GM19035 (cell line): ENCODE results near the gene ERBB4.

Experiments used
- ATAC-seq: cut with Tn5 transposase; IDR thresholded peaks from one replicate; pipeline ENCODE4 v1.9.1; 2021; ENCODE audit not compliant: unreplicated experiment

Gene ERBB4

DNA sequence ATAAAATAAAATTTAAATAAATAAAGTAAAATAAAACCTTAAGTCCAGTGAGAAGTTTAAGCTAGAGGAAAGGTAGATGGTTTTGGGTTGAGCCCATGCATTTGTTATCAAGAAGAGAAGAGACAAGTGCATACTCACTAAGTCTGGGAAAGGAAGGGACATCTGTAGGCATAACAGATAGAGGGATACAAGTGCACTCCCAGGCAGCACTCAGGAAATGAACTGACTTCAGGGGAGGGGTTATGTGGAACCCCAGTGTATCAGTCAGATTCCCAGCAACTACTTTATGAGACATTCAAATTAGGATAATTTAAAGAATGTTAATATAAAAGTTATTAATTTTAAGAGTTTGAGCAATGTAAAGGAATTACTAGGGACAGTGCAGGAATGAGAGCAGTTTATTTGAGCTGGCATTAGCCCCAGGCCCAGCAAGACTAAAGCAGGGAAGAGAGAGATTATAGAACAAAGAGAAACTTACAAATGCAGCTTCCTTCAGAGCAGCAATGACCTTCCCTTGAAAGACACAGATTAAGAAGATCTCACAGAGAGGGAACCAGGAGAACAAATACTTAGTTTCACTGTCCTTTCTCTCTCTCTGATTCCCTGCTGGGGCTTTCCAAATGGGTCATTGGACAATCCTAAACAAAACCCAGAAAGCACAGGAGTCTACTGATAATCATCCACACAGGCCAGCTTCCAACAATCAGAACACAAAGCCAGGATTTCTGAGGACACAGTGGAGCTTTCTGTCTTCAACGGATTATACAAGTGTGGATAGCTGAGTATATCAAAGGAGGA, 109.7 kb downstream of the ERBB4 start:
- ATAC-seq, result no peak

DNA sequence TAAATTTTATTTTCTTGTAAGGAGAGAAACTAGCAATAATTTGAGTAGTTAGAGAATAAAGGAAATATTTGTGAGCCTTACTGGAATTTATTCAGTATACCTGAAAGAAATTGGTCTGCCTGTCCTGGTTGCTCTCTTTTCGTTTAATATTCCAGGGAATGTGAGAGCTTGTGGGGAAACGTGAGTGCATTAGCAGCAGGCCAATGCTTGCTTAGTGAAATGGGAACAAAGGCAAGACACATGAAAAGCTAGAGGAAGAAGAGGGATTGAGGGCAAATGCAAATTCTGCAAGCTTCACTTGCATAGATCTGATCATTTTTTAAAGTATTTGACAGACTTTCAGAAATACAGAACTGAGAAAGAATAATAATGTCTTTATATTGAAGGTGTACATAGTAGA, 111.0 kb downstream of the ERBB4 start:
- no peak for ATAC-seq

DNA sequence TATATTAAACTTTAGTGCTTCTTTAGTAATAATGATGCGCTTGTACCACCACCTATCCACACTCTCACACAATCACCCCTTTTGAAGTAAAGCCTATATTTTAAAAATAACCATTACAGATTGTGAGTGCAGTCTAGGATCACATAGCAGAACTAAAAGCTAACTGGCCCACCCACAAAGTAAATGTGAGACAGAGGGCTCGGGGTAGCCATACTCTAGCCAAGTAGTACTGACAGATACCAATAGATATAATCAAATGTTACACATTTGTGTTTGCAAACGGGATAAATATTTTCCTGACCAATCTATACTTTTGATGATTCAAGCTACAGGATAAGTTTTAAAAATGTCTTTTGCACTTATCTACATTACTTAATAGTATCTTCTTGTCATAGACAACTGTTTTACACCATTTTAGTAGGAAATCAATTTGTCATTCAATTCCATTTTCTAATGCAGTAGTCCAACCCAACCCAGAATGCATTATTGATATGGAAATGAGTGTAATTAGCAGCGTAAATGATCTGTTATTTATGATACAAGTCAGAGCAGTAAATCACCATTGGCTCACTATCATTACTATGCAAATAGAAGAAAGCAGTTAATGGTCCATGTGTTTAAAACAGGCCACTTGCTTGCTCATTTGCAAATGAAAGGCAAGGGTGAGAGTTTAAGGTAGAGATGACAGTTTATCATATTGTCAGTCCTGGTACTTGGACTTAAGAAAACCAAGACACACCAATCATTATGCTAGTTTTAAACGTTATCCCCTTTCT, 111.8 kb downstream of the ERBB4 start:
- ATAC-seq, result no peak

DNA sequence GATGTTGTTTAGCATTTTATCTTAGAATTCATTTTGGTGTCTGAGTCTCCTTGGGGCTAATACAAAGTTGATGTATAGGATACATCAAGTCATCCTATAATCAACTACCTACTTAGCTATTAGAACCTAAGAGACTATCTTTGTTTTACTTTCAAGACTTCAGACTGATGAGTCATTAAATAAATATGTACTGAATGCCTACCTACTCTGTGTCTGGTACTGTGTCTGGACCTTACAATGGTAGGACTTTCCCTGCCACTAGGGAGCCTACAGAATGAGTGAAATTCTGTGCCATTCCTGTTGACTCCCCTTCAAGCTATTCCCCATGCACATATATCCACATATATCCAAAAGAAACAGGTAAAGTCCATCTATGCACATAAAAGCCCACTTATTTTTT, 114.5 kb downstream of the ERBB4 start:
- no peak for ATAC-seq

DNA sequence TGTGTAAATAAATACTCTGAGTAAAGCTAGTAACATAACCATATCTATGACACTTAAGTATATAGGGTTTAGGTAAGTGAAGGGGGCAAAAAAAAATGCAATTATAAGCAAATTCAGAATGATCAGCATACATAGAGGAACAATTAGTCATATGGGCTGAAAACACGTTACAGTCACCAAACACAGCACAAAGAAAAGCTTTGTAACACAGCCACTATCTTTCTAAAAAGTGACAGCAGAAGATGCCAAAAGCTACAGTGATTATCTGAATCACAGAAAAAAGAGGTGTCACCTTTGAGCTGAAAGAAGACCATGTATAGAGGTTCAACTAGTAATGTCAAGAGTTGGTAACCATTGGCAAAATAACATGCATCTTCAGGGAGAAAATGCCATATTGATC, 115.5 kb downstream of the ERBB4 start:
- ATAC-seq, result no peak

DNA sequence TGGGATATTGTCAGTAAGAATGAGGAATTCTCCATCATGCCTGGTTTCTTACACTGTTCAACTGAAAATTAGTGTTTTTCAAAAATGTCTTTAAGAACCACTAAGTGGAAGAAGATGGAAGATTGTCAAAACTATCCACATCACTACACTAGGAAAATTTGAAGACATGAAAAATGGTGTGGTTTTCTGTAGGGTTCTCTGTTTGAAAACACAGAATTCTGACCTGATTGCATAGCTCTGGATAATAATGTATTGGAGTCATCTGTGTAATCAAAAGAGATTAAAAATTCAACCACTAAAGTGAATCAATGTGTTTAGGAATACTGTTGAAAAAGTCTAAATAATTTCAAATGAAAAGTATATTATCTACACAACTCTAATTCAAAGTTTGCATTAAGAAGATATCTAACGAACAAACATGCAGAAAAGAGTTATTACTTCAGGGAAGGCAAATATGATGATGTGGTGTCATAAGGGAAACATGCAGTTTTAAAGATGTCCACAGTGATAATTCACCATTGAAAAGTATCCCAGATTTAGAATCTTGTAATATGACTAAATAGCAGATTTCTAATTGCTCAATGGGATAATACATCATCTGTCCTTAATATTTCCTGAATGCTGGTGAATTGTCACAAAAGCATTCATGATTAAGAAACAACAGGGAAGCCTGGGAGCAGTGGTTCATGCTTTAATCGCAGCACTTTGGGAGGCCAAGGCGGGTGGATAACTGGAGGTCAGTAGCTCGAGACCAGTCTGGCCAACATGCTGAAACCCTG, 116.9 kb downstream of the ERBB4 start:
- ATAC-seq, result no peak

DNA sequence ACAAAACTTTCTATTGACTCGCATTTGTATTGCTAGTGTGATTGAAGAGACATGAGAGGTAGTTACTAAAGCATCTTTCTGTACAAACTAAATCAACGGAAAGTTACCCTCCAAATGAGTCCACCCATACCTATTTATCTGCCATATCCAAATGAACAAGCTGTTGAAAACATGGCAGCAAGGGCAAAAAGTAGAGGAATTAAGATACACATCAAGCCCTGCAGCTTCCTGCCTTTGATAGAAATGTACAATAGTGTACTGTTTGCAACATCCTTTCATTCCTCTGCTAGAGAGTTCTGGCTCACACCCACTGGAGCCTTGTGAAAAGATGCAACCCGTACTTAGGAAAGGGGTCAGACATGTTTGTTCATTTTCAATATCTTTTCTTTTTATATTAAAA, 122.5 kb downstream of the ERBB4 start:
- ATAC-seq, result no peak

DNA sequence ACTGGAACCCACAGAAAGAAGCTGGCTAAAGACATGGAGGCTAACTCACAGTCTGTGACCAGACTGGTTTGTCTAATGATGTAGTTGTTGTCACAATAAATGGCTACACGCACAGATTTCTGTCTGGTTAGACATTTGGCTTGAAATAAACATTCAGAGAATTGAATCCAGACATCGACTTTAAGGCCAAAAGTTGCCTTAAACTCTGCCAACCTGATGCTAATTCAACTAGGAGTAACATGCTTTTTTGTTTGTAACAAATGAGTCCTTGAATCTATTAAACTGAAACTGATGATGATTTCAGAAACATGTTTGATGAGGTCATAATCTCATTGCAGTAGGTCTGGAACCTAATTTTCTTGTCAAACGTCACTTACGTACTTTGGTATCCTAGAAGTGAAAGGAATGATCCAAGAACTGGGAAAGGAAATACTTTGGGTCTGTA, 123.8 kb downstream of the ERBB4 start:
- ATAC-seq, result no peak

DNA sequence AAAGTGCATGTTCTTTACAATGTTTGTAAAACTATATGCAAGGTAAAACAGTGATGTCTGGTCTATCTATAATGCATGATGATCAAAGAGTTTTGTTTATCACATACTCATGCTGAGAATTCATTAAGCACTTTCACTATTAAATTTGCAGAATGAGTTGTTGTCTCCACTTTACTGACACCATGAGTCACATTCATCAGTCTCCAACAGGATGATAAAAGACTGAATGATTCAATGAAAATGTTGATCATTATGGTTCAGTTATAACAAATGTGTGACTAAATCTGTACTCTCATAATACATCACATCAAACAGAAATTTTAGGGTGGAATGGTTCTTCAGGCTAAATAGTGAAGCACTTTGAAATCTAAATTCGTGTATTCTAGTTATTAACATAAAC, 129.0 kb downstream of the ERBB4 start:
- ATAC-seq, result no peak

DNA sequence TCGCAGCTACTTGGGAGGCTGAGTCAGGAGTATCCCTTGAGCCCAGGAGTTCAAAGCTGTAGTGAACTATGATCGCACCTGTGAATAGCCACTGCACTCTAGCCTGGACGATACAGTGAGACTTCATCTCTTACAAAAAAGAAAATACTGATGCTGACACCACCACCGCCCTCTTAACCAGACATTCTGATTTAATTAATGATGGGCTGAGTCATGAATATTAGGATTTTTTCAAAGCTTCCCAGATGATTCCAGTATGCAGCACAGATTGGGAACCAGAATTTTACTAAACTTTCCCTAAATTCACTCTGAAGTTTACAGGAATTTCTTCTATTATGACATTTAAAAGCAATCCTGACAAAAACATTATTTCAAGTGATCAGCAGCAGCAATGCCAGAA, 130.1 kb downstream of the ERBB4 start:
- ATAC-seq, result no peak

DNA sequence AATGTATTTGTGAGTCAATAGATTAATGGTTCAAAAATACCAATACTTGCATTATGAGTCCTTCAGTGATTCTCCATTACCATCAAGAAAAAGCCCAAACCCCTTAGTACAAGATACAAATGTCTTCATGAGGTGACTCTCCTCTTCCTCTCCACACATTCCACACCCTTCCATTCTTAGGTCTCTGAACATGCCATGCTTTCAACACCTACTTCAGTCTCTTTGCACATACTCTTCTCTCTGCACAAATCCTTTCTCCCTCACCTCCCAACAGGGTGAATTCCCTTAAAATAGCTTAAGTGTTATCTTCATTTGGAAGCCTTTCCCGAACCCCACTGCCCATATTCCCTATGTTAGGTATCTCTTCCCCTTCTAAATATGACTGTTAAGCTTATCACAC, 131.9 kb downstream of the ERBB4 start:
- ATAC-seq, result no peak

DNA sequence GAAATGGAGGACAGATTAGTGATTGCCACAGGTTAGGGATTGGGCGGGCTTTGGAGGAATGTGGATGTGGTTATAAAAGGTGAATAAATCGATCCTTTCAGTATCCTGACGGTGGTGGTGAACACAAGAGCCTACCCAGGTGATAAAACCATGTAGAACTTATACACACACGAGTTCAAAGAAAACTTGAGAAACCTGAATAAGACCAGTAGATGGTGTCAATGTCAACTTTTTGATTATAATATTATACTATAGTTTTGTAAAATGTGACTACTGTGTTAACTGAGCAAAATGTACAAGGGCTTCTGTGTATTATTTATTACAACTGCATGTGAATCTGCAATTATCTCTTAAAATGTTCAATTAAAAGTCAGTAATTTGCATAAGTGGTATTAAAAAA, 136.3 kb downstream of the ERBB4 start:
- ATAC-seq, result no peak

DNA sequence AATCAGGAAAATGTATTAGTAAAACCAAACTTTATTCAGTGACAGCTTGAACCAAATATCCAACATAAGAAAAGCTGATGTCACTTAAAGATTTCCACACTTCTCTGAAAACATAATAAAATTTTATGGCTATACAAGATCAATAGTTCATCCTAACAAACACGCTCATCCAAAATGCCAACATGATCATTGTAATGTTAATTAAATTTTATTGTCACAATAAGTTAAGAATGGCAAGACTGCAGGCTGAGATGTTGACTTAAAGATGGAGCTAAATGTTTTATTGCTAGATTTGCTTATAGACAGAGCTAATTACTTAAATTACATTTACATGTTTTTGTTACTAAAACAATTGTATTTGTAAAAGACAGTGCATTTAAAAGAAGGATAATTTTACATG, 140.3 kb downstream of the ERBB4 start:
- ATAC-seq, result no peak

DNA sequence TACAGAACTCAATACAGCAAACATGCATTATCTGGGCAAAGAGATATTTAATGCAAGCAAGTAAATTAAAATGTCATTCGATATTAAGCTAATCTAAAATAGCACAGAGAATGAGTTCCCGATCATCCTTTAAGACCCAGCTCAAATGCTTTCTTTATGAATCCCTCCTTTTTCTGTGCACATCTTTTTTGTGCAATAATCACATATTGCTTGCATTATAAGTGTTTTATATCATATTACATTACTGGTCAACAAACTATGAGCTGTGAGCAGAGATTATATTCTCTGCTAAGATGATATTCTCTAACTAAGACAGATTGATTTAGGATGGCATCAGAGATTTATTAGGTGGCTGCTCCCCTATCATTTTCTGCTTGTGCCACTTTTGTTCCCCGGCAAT, 146.1 kb downstream of the ERBB4 start:
- no peak for ATAC-seq

DNA sequence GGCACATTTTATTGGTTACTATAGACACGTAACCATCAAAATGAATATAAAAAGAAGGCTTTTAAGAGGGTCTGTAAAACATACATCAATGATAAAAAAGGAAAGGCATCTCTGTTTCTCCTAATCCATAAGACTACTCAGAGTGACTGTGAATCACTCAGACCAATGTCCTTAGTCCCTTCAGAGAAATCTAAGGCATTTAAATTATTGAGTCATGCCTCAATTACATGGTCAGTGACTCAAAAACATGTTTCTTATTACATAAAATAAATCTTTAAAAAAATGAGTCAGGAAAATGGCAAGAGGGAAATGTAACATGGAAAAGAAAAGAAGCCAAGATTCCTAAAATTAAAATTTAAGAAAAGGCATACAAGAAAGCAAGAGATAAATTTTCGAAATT, 146.6 kb downstream of the ERBB4 start:
- no peak for ATAC-seq

DNA sequence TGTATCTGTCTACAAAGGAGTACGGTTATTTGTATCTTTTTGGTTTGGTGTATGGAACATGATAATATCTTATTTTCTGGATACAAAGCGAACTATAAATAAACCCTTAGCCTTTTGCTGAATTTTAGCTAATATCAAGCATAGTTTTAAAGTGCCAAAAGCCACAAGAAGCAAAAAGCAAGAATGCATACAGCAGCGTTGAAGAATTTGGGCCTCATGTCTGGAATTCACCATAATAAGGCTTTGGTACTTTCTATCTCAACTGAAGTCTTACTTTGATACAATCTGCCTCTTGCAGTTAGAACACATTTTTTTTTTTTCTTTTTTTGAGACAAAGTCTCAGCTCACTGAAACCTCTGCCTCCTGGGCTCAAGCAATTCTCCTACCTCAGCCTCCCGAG, 151.5 kb downstream of the ERBB4 start:
- ATAC-seq, result no peak

DNA sequence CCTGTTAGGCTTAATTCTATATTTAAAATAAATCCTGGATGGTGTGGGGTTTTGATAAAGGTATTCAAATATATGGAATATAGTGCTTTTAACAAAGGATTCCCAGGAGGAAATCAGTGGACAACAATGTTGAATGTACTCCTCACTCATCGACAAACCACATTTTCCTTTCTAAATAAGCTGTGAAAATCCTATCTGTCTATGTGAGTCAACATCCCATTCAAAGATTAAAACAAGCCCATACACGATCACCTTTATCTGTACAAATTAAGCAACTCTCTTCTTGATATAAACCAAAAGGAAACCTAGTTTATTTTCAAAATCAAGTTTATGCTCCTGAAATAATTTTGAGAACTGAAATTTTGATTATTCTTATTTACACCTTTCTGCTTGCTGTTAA, 153.4 kb downstream of the ERBB4 start:
- ATAC-seq, result no peak

DNA sequence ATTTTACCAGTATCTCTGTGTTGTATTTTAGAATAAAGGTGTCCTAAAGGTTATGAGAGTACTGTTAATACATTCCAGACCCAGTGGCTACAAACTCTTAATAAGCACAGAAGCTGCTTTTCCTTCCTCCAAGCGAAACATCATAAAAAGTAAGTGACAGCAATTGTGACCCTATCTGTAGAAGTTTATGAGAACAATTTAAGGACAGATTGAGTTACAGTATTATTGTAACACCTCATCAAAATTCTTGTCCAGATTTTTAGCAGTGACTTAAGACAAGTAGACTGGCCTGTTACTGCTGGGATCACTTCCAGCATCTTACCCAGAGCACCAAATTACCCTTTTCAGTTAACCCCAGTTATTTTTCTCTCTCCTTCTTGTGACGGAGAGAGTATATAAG, 154.6 kb downstream of the ERBB4 start:
- no peak for ATAC-seq

DNA sequence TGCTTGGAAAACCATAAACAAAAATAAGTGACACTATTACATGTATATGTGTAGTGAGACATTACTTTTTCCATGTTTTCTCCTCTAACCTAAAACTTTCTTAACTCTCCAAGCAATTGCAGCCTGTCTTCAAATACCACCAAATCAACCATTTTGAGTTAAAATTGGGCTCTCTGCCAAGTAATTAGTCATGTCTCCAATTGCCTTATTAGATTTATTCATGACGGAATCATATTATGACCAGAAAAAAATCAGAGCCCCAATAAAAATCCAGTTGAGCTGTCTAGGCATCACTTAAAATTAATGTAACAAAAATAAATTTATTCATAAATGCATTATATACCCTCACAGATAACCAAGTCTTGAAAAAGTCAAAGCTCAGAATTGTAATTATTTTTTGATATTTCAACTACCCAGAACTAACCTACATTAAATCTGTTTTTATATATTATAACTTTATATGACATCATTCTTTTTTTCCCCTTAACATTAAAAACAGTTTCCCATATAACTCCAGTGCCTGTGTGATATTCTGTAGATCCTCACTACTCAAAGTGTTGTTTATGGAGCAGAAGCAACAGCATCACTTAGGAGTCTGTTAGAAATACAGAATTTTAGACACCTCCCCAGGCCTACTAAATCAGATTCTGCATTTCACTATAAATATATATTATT, 157.0 kb downstream of the ERBB4 start:
- ATAC-seq, result no peak

DNA sequence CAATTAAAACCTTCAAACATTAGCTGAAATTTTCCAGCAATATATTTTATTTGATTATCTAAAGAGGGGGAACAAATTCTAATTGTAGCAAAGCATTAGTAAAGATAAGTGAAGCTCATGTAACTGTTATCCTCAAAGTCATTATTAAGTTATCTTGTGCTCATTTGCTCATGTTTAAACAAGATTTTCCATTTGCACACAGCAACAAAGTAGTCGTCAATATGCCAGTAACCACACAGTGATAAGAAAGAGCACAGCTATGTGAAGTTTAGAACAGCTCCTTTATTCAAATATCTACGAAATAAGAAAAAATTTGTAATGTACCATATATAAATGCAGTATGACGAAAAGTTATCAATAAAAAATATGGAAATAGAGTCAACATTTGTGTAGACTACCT, 159.5 kb downstream of the ERBB4 start:
- ATAC-seq, result no peak

DNA sequence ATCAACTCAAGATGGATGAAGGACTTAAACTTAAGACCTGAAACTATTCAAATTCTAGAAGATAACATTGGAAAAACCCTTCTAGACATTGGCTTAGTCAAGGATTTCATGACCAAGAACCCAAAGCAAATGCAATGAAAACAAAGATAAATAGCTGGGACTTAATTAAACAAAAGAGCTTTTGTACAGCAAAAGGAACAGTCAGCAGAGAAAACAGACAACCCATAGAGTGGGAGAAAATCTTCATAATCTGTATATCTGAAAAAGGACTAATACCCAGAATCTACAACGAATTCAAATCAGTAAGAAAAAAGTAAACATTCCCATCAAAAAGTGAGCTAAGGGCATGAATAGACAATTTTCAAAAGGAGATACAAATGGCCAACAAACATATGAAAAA, 171.2 kb downstream of the ERBB4 start:
- no peak for ATAC-seq
